Lower leg skin (tissue), 4 donors: ENCODE results near the gene TEN1. TPM values are rescaled to one million over a fixed set of nuclear protein-coding genes. Genes with fewer than 3 reads are reported as not detected.

Experiments used
- DNase-seq, 2 donors: peaks; one replicate each; pipeline ENCODE4 v3.0.0-alpha.2; 2019; ENCODE audit warnings: low spot score in 2 of 2
- H3K4me3 ChIP-seq: fragments of 200-600 bp; sonication (generic); 2 replicates; pipeline ENCODE4 v1.5.1; 2017; ENCODE audit warnings: mild to moderate bottlenecking, low read depth; ENCODE audit not compliant: poor library complexity, severe bottlenecking
- CTCF ChIP-seq, 3 donors: fragments of 450-650 bp; IDR thresholded peaks; one replicate each; pipeline ENCODE4 v1.5.1; 2016; ENCODE audit warnings: antibody characterized with exemption in 3 of 3, mild to moderate bottlenecking in 3 of 3, moderate library complexity in 2 of 3
- POLR2A ChIP-seq, 2 donors: fragments of 450-650 bp; IDR thresholded peaks; one replicate each; pipeline ENCODE4 v1.6.1; 2016 to 2017; ENCODE audit warnings: antibody characterized with exemption in 2 of 2, mild to moderate bottlenecking in 1 of 2, moderate library complexity in 1 of 2
- WGBS, 2 donors: methylation state at CpG; one replicate each; pipeline ENCODE4 v1.1.5; 2018; 5-methylcytosine and 5-hydroxymethylcytosine counted together
- intact Hi-C: fragments of 100-400 bp; cut with DNase I; formaldehyde crosslinking; loops from one replicate; pipeline ENCODE4 v1.15.0; 2023; ENCODE audit warnings: low total_unique reads
- total RNA-seq, 4 donors: library from RNA; depleted of rRNA; stranded (reverse); fragments of >200 nt; gene quantifications; one replicate each; pipeline ENCODE4 v1.1.0, GENCODE V29; 2016

Gene TEN1
- total RNA-seq, 4 donors from 2014 or later, result 43.7 to 57.9 (median 49.7) TPM

- no peak for TF ChIP-seq CTCF (IDR thresholded peaks at IDR 0.05)
- TF ChIP-seq POLR2A (IDR thresholded peaks at IDR 0.05), result no peak
- no peak for DNase-seq
- 56 to 84% methylated on average over 11 to 19 of the region's 21 CpGs for WGBS, 2 donors
- intact Hi-C loops, result no loop called here
- no peak within 1 kb of the TSS for H3K4me3 ChIP-seq
Observed at GRCh38 chr17:76000755-76001521, 21.9 kb downstream of the TEN1 start, which contains the start of gene CDK3. Gene CDK3 (plus strand): TSS chr17:76000855. CDS start chr17:76001426, 571 bp downstream.

GRCh38 chr17:76002100-76002499 lies 23.1 kb downstream of the TEN1 start:
- 89 to 93% methylated on average over 12 of the region's 12 CpGs for WGBS, 2 donors
- no peak for DNase-seq
- H3K4me3 ChIP-seq, result no peak overlapping the region
- intact Hi-C loops, result no loop called here
- TF ChIP-seq CTCF (IDR thresholded peaks at IDR 0.05), result no peak
- TF ChIP-seq POLR2A (IDR thresholded peaks at IDR 0.05), result no peak

GRCh38 chr17:76003915-76004314 lies 24.9 kb downstream of the TEN1 start:
- no peak overlapping the region for H3K4me3 ChIP-seq
- 69 to 74% methylated on average over 6 of the region's 6 CpGs for WGBS, 2 donors
- intact Hi-C loops, result no loop called here
- no peak for TF ChIP-seq CTCF (IDR thresholded peaks at IDR 0.05)
- no peak for TF ChIP-seq POLR2A (IDR thresholded peaks at IDR 0.05)
- DNase-seq, result no peak

- TF ChIP-seq CTCF (IDR thresholded peaks at IDR 0.05) (no peak), POLR2A (IDR thresholded peaks at IDR 0.05) (no peak)
- H3K4me3 ChIP-seq, result no peak overlapping the region
- intact Hi-C loops, result loop anchor here (5.0 kb wide), 1 partner anchor 98 kb away; no protein-coding TSS in a partner anchor
- 73 to 78% methylated on average over 6 to 8 of the region's 8 CpGs for WGBS, 2 donors
- no peak for DNase-seq
Observed at GRCh38 chr17:76004750-76005262, 25.8 kb downstream of the TEN1 start.

- TF ChIP-seq POLR2A (IDR thresholded peaks at IDR 0.05), result no peak
- peak in 1 of 3 donors; percentile 42 for TF ChIP-seq CTCF (IDR thresholded peaks at IDR 0.05)
- 41% methylated on average over 15 to 16 of the region's 16 CpGs for WGBS, 2 donors
- no peak overlapping the region for H3K4me3 ChIP-seq
- intact Hi-C loops, result loop anchor here (5.0 kb wide), 1 partner anchor 98 kb away; no protein-coding TSS in a partner anchor
- DNase-seq, result peak; percentile 74 to 95
Observed at GRCh38 chr17:76005263-76006149, 26.5 kb downstream of the TEN1 start.
